ENCODE data around the gene ADCY3. TPM values are rescaled to one million over a fixed set of nuclear protein-coding genes. Genes with fewer than 3 reads are reported as not detected.

The ADCY3 gene
- total and polyA plus RNA-seq, 10 of the 15 experiments (the other 5 are each of a cell fraction or from before 2014, with no cell fraction given) = 2.8 to 102 (median 50.4) TPM

- RAD21 ChIA-PET (ENCODE audit: unreplicated experiment) = no interaction called here
- 68% methylated on average over 2 of the region's 2 CpGs for WGBS (ENCODE audit: insufficient coverage, insufficient replicate concordance, low lambda C conversion rate, missing lambda C conversion rate)
- SMC1A ChIA-PET (ENCODE audit: uncharacterized antibody, unreplicated experiment) = no interaction called here
These were observed 17.2 kb upstream of the ADCY3 start for GRCh38 chr2:24937236-24937635.

DNA sequence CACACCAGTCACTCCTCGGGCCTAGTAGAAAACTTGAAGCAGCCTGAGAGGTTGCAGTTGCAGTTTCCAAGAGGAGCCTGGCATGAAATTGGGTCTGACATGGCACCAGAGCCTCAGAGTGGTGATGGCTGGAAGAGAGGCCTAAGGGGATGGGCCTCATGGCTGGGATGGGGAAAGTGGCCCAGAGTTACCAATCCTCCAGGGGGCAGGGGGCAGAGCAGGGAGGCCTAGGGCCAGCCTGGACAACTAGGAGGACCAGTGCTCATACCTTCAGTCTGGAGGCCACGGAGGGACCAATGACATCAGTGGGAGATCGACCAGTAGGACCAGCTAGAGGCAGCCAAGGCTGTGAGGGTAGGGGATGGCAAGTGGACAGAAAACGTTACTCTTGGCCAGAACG lies 15.1 kb upstream of the ADCY3 start:
- H3K27me3 ChIP-seq (replicated peaks in 1 of 2; ENCODE audit: control insufficient read depth in 2 of 2, insufficient read depth in 2 of 2, low read length in 1 of 2) = no peaks in the 10 kb centered on the region
- no peak overlapping the region for H3K9ac ChIP-seq (ENCODE audit: control insufficient read depth, insufficient read depth, low read length)
- TF ChIP-seq ZBED1 (IDR thresholded peaks at IDR 0.05; ENCODE audit: borderline replicate concordance) (no peak), ELK1 (IDR thresholded peaks at IDR 0.05; ENCODE audit: low read depth, low read length) (no peak), LARP7 (IDR thresholded peaks at IDR 0.05) (no peak), CBFB (IDR thresholded peaks at IDR 0.05; ENCODE audit: low read depth) (no peak), ATF7 (IDR thresholded peaks at IDR 0.05; ENCODE audit: low read depth) (no peak), CREM (IDR thresholded peaks at IDR 0.05; ENCODE audit: low read depth) (no peak), NFIC (IDR thresholded peaks at IDR 0.05; ENCODE audit: low read depth, low read length) (no peak), ZNF622 (IDR thresholded peaks at IDR 0.05) (no peak), SUZ12 (IDR thresholded peaks at IDR 0.05; ENCODE audit: unreplicated experiment) (no peak), IRF4 (IDR thresholded peaks at IDR 0.05; ENCODE audit: low read depth, low read length) (no peak), YBX1 (IDR thresholded peaks at IDR 0.05) (no peak), NRF1 (conservative IDR thresholded peaks at IDR 0.05; ENCODE audit: low read depth, low read length) (no peak), ZZZ3 (IDR thresholded peaks at IDR 0.05; ENCODE audit: control insufficient read depth, insufficient read length, low read depth) (no peak), SMAD5 (IDR thresholded peaks at IDR 0.05; ENCODE audit: low read depth) (no peak), HCFC1 (IDR thresholded peaks at IDR 0.05; ENCODE audit: low read length) (no peak), SREBF2 (IDR thresholded peaks at IDR 0.05; ENCODE audit: low read length) (no peak)
- no TSS peak for BruUV-seq (replicated peaks)
- no peaks in the 10 kb centered on the region for H3K36me3 ChIP-seq (ENCODE audit: control insufficient read depth in 2 of 2, insufficient read depth in 2 of 2, low read length in 1 of 2)
- ATAC-seq = no peak
- ChIA-PET POLR2A (interaction anchor here (1.1 kb wide), 1 partner anchor 21 kb away, joined by 3 read pairs; no protein-coding TSS in a partner anchor), CTCF (interaction anchor here (0.8 to 1.6 kb wide), 2 partner anchors 8 to 38 kb away, joined by 3 read pairs; no protein-coding TSS in a partner anchor), SMC1A (ENCODE audit: uncharacterized antibody, unreplicated experiment) (interaction anchor here (1.8 kb wide), 1 partner anchor 10 kb away, joined by 6 read pairs; no protein-coding TSS in a partner anchor), RAD21 (ENCODE audit: unreplicated experiment) (no interaction called here)
- in situ Hi-C loops (cut with MboI) (no loop called here), intact Hi-C loops (cut with micrococcal nuclease; ENCODE audit: unreplicated experiment) (no loop called here)
- no peaks in the 10 kb centered on the region for H3K79me2 ChIP-seq (ENCODE audit: control insufficient read depth, insufficient read depth, low read length)
- H2AFZ ChIP-seq (ENCODE audit: control insufficient read depth, low read depth, low read length) = no peak overlapping the region
- no peaks in the 10 kb centered on the region for H4K20me1 ChIP-seq (ENCODE audit: control insufficient read depth, insufficient read depth)
- no peak overlapping the region for H3K4me2 ChIP-seq (ENCODE audit: control insufficient read depth, insufficient read depth)
- FAIRE-seq = no peak
- H3K4me1 ChIP-seq (ENCODE audit: control insufficient read depth, insufficient read depth, low read length) = peaks cover 12% of the 10 kb centered on the region
- H3K4me3 ChIP-seq = no peak overlapping the region
- WGBS (ENCODE audit: insufficient coverage, insufficient replicate concordance, low lambda C conversion rate, missing lambda C conversion rate) = 40% methylated on average over 5 of the region's 5 CpGs
- H3K9me3 ChIP-seq (replicated peaks; ENCODE audit: control insufficient read depth, insufficient read depth, low read length) = no peaks in the 10 kb centered on the region
- no peak for DNase-seq (ENCODE audit: low read depth, low spot score)
- no peak overlapping the region for H3K27ac ChIP-seq (ENCODE audit: control insufficient read depth, insufficient read depth)

More at GRCh38 chr2:24937236-24937635, 17.2 kb upstream of the ADCY3 start:
- in situ Hi-C loops (cut with MboI) = no loop called here
- ChIA-PET CTCF (no interaction called here), POLR2A (interaction anchor here (0.7 kb wide), 1 partner anchor 230 kb away, joined by 3 read pairs; no protein-coding TSS in a partner anchor)
- H3K36me3 ChIP-seq (ENCODE audit: control insufficient read depth in 2 of 2, insufficient read depth in 2 of 2, low read length in 1 of 2) = no peaks in the 10 kb centered on the region
- H3K9ac ChIP-seq (ENCODE audit: control insufficient read depth, insufficient read depth, low read length) = no peak overlapping the region
- ATAC-seq (no peak), FAIRE-seq (no peak), DNase-seq (ENCODE audit: low read depth, low spot score) (no peak)
- no peaks in the 10 kb centered on the region for H3K79me2 ChIP-seq (ENCODE audit: control insufficient read depth, insufficient read depth, low read length)
- H3K4me1 ChIP-seq (ENCODE audit: control insufficient read depth, insufficient read depth, low read length) = no peaks in the 10 kb centered on the region
- no TSS peak for BruUV-seq (replicated peaks)
- no peak overlapping the region for H2AFZ ChIP-seq (ENCODE audit: control insufficient read depth, low read depth, low read length)
- H4K20me1 ChIP-seq (ENCODE audit: control insufficient read depth, insufficient read depth) = no peaks in the 10 kb centered on the region
- H3K4me2 ChIP-seq (ENCODE audit: control insufficient read depth, insufficient read depth) = no peak overlapping the region
- H3K27me3 ChIP-seq (replicated peaks in 1 of 2; ENCODE audit: control insufficient read depth in 2 of 2, insufficient read depth in 2 of 2, low read length in 1 of 2) = no peaks in the 10 kb centered on the region
- H3K27ac ChIP-seq (ENCODE audit: control insufficient read depth, insufficient read depth) = no peak overlapping the region
- no peak overlapping the region for H3K4me3 ChIP-seq
- intact Hi-C loops (cut with micrococcal nuclease; ENCODE audit: unreplicated experiment) = no loop called here
- no peaks in the 10 kb centered on the region for H3K9me3 ChIP-seq (replicated peaks; ENCODE audit: control insufficient read depth, insufficient read depth, low read length)
- TF ChIP-seq MXI1 (IDR thresholded peaks at IDR 0.05; ENCODE audit: low read depth, low read length) = no peak
- TF ChIP-seq CHD1 (IDR thresholded peaks at IDR 0.05; ENCODE audit: low read depth, low read length) = no peak
- no peak for TF ChIP-seq POLR2AphosphoS5 (IDR thresholded peaks at IDR 0.05; ENCODE audit: low read length)
